GM18909 (cell line): Measurements from ENCODE around the gene B3GAT1.

Experiments
- ATAC-seq: cut with Tn5 transposase; IDR thresholded peaks from one replicate; pipeline ENCODE4 v1.9.1; 2021; ENCODE audit warnings: mild to moderate bottlenecking; ENCODE audit not compliant: unreplicated experiment, poor library complexity

Gene B3GAT1

GRCh38 chr11:134442246-134442645, 30.2 kb upstream of the B3GAT1 start:
- no peak for ATAC-seq

- ATAC-seq = no peak
These were observed 29.7 kb upstream of the B3GAT1 start for GRCh38 chr11:134441706-134442105.

- no peak for ATAC-seq
These were observed 29.2 kb upstream of the B3GAT1 start for GRCh38 chr11:134441281-134441680.

GRCh38 chr11:134440851-134441250, 28.8 kb upstream of the B3GAT1 start:
- ATAC-seq = no peak

- no peak for ATAC-seq
These were observed 26.8 kb upstream of the B3GAT1 start for GRCh38 chr11:134438542-134439537.

- ATAC-seq = no peak
These were observed 25.8 kb upstream of the B3GAT1 start for GRCh38 chr11:134437821-134438220.

- no peak for ATAC-seq
These were observed 24.7 kb upstream of the B3GAT1 start for GRCh38 chr11:134436781-134437180.

- no peak for ATAC-seq
These were observed 21.8 kb upstream of the B3GAT1 start for GRCh38 chr11:134433806-134434205.

GRCh38 chr11:134433251-134433650, 21.2 kb upstream of the B3GAT1 start:
- ATAC-seq = no peak

GRCh38 chr11:134432776-134433175, 20.7 kb upstream of the B3GAT1 start:
- ATAC-seq = no peak

GRCh38 chr11:134429106-134429505, 17.1 kb upstream of the B3GAT1 start:
- ATAC-seq = no peak

- ATAC-seq = no peak
These were observed 13.9 kb upstream of the B3GAT1 start for GRCh38 chr11:134425816-134426536.

GRCh38 chr11:134425413-134425812, 13.4 kb upstream of the B3GAT1 start:
- ATAC-seq = no peak

- ATAC-seq = no peak
These were observed 11.1 kb upstream of the B3GAT1 start for GRCh38 chr11:134423106-134423505.

GRCh38 chr11:134417871-134418840, 6.1 kb upstream of the B3GAT1 start:
- ATAC-seq = no peak

GRCh38 chr11:134416726-134417125, 4.7 kb upstream of the B3GAT1 start:
- ATAC-seq = no peak

- no peak for ATAC-seq
These were observed 3.0 kb upstream of the B3GAT1 start for GRCh38 chr11:134414766-134415765.

GRCh38 chr11:134413826-134414731, 2.0 kb upstream of the B3GAT1 start:
- no peak for ATAC-seq
